GM19328 (cell line): ENCODE data around the gene CLPTM1L.
"Not testable (repeated sequence)": the region's sequence is repeated elsewhere in the genome, so short reads cannot be mapped to it uniquely, and the experiment has no call there.

Source experiments
- ATAC-seq: cut with Tn5 transposase; IDR thresholded peaks from one replicate; pipeline ENCODE4 v1.9.1; 2021; ENCODE audit warnings: mild to moderate bottlenecking, moderate library complexity; ENCODE audit not compliant: unreplicated experiment

CLPTM1L gene

GRCh38 chr5:1328237-1329110, 16.4 kb downstream of the CLPTM1L start:
- ATAC-seq, result not testable (repeated sequence)

DNA sequence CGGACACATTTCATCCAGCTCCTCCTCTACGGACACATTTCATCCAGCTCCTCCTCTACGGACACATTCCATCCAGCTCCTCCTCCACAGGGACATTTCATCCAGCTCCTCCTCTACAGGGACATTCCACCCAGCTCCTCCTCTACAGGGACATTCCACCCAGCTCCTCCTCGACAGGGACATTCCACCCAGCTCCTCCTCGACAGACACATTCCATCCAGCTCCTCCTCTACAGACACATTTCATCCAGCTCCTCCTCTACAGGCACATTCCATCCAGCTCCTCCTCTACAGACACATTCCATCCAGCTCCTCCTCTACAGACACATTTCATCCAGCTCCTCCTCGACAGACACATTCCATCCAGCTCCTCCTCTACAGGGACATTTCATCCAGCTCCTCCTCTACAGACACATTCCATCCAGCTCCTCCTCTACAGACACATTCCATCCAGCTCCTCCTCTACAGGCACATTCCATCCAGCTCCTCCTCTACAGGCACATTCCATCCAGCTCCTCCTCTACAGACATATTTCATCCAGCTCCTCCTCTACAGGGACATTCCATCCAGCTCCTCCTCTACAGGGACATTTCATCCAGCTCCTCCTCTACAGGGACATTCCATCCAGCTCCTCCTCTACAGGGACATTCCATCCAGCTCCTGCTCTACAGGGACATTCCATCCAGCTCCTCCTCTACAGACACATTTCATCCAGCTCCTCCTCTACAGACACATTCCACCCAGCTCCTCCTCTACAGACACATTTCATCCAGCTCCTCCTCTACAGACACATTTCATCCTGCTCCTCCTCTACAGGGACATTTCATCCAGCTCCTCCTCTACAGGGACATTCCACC, 17.8 kb downstream of the CLPTM1L start:
- ATAC-seq, result not testable (repeated sequence)

GRCh38 chr5:1326532-1326875, 18.4 kb downstream of the CLPTM1L start:
- ATAC-seq, result not testable (repeated sequence)

GRCh38 chr5:1325870-1326531, 18.9 kb downstream of the CLPTM1L start:
- no peak for ATAC-seq

DNA sequence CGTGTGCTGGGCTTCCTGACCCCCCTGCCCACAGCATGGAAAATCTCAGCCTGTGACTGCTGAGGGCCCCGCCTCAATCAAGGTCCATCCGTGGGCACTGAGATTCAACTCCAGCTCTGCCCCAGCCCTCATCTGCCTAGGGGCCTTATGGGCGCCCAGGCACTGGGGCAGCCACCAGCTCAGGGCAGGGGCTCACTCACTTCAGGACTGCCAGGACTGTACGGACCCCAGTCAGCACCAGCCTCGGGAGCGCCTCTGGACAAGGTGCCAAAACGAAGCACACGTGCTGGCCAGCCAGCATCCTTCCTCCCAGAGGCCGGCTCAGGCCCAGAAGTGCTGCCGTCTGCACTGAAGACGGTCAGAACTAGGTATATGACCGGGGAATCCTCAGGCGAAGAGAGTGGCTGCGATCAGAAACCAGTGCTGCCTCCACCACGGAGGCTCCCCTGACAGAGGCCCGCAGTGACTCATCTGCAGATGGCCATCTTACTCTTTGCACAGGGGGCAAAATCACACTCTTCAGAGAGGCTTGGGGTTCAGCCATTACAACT, 19.6 kb downstream of the CLPTM1L start:
- no peak for ATAC-seq

GRCh38 chr5:1324719-1325190, 20.1 kb downstream of the CLPTM1L start:
- ATAC-seq, result no peak

- no peak for ATAC-seq
These were observed 20.6 kb downstream of the CLPTM1L start for GRCh38 chr5:1324301-1324700.

DNA sequence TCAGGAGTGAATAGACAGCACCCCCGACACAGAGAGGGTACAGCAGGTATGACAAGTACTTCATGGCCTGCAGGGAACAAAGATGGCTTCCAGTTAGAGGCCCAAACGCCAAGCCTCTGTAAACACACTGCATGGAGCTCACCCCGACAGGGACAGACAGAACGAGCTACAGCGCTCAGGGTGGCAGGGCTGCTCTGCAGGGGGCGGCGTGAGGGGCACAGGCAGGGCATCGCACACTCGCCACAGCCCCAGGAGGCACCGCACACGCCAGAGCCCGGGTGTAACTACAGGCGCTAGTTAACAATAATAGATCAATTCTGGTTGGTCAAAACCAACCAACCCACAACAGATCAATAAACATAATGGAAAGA, 21.1 kb downstream of the CLPTM1L start:
- no peak for ATAC-seq

GRCh38 chr5:1322955-1323802, 21.7 kb downstream of the CLPTM1L start:
- no peak for ATAC-seq

GRCh38 chr5:1322036-1322900, 22.6 kb downstream of the CLPTM1L start:
- ATAC-seq, result no peak

DNA sequence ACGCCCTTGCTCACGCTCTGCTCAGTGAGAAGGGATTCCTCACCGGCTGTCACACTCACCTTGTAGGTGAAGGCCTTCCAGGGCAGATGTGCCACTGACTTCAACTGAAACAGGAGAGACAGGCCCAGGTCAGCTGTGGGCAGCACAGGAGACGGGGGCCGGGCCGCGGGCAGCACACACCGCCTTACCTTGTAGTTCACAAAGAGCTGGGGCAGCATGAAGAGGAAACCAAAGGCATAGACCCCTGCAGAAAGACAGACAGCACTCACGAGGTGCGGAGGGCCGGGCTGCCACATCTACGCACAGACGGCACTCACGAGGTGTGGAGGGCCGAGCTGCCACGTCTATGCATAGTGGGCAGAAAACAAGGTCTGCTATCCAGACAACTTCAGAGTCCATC, 23.3 kb downstream of the CLPTM1L start:
- ATAC-seq, result no peak

DNA sequence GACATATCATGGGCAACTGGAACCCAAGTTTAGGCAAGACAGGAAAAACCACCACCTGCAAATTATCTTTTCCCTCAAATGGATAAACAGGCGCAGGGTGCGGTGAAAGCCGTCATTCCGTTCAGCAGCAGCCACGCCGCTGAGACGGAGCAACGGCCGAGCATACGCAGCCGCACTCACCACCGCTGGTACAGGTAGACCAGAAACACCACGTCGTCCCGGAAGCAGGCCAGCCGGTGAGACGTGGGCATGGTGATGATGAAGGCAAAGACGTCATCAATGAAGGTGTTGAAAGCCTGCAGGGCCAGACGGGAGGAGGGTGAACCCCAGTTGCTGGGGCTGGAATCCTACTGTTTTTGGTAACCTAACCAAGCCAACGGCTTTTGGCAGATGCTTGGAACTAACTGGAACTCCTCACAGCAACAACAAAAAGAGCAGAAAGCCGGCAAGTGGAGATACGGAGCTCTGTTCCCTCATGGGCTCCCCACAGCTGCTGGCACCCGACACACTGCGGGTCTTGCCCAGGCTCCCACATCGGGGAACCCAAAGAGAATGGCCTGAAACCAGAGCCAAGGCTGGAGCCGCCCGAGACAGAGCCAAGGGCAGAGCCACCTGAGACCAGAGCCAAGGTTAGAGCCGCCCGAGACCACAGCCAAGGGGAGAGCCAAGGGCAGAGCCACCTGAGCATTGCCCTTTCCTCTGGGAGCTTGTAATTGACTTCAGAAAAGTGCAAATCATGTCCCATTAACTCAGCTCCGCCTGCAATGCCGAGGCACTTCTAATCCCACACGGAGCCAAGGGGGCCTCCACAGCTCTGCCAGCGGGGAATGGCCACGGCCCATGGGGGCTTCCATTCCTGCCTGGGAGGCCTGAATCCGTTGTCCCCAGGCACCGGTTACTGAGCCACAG, 24.2 kb downstream of the CLPTM1L start:
- no peak for ATAC-seq

- ATAC-seq, result no peak
These were observed 25.3 kb downstream of the CLPTM1L start for GRCh38 chr5:1319436-1320256.

DNA sequence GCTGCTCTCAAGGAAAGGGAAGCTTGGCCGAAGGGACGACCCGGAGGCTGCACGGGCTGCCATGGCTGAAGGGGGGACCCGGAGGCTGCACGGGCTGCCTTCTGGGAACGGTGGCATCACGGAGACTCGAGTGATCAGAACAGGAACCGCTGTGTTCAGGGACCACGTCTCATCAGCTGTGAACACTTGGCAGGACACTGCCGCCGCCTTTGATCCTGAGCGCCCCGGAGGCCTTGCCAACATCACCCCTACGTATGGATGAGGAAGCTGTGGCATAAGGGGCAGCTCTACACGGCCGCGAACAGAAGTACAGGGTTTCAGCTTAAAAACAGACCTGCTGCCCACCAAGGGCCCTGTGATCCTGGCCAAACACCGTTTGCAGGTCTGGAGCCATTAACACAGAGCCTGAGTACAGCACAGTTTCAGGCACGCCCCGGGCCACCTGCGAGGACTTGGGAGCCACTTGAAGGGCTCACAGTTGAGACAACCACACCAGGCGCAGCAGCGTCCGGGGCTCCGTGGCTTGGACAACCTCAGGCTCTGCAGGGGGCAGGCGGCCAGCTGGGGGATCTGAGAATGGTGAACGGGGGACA, 26.1 kb downstream of the CLPTM1L start:
- no peak for ATAC-seq

- ATAC-seq, result no peak
These were observed 26.9 kb downstream of the CLPTM1L start for GRCh38 chr5:1317921-1318565.

DNA sequence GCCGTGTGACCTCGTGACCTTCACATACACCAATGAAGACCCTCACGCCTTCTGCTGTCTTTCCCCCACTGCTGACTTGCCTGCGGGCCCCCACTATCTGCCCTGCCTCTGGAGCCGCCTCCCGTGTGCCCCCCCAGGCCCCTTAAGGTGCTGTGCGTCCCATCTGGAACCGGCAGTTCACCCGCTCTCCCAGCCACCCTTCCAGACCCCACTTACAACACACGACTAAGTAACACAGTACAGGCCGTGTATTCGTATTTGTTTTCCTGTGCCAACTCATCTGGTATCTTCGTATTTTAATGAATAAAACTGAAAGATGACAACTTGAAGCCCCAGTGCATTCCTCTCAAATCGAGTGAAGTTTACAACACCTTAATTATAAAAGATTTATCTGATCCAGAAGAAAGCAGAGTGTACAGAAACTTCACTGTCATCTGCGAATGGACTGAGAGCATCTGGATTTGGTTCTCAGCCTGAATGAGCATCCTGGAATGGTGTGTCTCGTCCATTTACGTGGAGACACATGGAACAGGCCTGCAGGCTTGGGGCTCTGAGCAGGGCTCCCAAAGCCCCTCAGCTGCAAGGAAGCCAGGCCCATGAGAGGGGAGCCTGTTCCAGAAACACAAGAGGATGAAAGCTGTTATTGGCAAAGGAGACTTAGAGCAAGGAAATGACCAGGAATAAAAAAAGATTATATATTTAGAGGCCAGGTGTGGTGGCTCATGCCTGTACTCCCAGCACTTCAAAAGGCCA, 28.1 kb downstream of the CLPTM1L start:
- ATAC-seq, result no peak
